Measurements from ENCODE around the gene UXS1.

- TF ChIP-seq EZH2 (IDR thresholded peaks at IDR 0.05; ENCODE audit: borderline replicate concordance, insufficient read depth, low read depth, low read length, poor library complexity, severe bottlenecking) (no peak), CTCF (IDR thresholded peaks at IDR 0.05) (no peak)
Measured at GRCh38 chr2:106140113-106140512, 54.0 kb downstream of the UXS1 start.
